HG03045 (cell line): ENCODE data around the gene CDC42EP1.
"Not testable (repeated sequence)": the region's sequence is repeated elsewhere in the genome, so short reads cannot be mapped to it uniquely, and the experiment has no call there.

Experiments used
- ATAC-seq: cut with Tn5 transposase; IDR thresholded peaks from one replicate; pipeline ENCODE4 v1.9.1; 2021; ENCODE audit warnings: mild to moderate bottlenecking, moderate library complexity; ENCODE audit not compliant: unreplicated experiment

Gene CDC42EP1, protein sequence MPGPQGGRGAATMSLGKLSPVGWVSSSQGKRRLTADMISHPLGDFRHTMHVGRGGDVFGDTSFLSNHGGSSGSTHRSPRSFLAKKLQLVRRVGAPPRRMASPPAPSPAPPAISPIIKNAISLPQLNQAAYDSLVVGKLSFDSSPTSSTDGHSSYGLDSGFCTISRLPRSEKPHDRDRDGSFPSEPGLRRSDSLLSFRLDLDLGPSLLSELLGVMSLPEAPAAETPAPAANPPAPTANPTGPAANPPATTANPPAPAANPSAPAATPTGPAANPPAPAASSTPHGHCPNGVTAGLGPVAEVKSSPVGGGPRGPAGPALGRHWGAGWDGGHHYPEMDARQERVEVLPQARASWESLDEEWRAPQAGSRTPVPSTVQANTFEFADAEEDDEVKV

DNA sequence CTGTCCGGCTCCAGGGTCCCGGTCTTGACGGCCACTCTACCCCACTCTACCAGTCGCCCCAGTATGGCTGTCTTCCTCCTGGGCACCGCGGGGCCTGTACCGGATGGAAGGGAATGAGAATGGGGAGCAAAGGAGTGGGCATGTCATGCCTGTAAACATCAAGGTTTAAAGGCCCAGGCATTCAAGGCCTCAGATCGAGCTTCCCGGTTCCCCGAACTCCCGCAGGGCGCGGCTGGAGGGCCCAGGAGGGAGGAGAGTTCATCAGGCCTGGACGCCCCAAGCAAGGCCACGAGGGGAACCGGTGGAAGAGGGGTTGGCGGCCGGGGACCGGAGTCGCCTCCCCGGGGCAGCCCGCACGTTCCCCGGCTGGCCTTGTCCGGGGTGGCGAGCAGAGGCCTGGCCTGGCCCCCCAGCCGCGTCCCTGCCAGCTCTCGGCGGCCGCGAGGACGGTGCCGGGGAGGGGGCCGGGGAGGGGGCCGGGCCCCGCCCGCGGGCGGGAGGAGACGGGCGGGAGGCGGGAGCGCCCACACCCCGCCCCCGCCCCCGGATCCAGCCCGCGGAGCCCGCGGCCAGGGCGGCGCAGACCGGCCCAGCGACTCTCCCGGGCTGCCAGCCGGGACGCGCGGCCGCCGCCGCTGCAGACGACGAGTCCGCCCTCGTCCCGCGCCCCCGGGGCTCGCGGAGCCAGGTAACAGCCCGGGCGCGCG is at the start of gene CDC42EP1:
TSS of gene CDC42EP1 (plus strand) at position 580 of the 707 bp plus-strand sequence. CDS start 5,870 bp downstream, outside the sequence.
- no peak for ATAC-seq

DNA sequence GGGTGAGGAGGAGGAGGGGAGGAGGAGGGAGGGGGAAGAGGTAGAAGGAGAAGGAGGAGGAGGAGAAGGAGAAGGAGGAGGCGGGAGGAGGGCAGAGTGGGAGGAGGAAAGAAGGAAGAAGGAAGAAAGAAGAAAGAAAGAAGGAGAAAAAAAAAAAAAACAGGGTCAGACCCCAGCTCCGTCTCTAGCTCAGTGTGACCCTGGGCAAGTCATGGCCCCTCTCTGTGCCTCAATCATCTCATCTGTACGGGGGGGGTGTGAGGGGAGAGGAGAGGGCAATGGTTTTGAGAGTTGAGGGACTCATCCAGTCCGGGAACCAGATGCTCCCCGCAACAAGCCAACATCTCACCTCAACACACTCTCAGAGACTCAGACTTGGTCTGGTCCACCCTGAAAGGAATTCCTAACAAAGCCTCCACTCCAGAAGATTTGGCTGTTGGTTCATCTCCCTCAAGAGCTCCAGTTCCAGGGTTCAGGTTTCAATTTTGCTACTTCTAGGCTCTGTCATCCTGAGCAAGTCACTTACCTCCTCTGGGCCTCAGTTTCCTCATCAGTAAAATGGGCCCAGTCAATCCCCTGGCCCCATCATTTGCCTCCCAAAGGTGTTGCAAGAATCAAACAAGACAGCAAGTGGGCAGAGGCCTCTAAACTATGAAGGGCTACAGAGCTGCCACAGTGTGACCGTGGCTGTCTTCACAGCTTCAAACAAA is 48.7 kb upstream of the CDC42EP1 start:
- no peak for ATAC-seq

DNA sequence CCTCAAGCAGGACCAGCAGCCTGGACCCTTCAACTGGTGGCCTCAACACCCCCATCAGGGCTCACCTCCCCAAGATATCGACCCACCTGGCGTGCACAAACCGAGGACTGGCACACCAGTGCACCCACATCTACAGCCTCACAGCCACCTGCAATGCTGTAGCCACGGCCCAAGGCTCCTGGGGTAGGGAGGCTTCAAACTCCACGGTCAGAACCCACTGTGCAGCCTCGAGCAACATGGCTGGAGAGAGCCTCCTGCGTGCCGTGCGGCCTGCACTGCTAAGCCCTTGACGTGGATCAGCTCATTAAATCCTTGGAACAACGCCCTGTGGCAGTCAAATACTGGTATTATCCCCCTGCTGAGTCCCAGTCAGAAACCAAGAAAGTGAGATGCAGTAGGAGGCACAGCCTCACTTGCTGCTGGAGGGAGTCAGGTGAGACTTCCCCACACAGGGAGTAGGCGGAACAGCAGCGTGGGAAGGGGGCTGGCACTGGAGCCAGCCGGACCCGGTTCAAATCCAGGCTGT is 45.7 kb upstream of the CDC42EP1 start:
- ATAC-seq: no peak

DNA sequence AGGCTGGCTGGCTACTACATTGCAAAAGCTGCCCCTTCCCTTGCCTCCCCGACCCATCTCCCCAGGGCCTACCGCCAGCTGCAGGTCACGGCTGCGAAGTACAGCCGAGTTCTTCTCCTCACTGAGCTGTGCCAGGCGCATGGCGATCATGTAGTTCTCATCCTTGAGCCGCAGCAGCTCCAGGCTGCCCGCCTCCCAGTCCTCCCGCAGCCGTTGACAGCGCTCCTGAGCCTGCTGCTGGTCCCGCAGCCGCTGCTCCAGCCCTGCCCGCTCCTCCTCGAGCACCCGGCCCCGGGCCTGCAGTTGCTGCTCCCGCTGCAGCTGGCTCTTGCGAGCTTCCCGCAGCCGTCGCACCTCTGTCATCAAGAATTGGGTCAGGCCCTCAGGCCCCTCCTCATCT is 44.4 kb upstream of the CDC42EP1 start:
- ATAC-seq: no peak

DNA sequence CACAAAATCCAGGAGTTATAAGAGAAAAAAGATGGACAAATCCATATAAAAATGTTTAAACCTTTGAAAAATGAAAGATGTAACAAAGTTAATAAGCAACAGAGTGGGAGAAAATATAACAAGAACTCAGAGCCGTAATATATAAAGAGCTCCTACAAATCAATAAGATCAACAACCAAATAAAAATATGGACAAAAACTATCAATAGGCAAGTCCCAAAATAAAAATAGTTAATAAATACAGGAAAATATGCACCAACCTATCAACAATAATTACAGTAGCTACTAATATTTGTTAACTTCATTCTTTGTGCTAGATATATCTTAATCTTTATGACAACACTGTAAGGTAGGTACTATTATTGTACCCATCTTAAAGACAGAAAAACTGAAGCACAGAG is 43.8 kb upstream of the CDC42EP1 start:
- no peak for ATAC-seq

DNA sequence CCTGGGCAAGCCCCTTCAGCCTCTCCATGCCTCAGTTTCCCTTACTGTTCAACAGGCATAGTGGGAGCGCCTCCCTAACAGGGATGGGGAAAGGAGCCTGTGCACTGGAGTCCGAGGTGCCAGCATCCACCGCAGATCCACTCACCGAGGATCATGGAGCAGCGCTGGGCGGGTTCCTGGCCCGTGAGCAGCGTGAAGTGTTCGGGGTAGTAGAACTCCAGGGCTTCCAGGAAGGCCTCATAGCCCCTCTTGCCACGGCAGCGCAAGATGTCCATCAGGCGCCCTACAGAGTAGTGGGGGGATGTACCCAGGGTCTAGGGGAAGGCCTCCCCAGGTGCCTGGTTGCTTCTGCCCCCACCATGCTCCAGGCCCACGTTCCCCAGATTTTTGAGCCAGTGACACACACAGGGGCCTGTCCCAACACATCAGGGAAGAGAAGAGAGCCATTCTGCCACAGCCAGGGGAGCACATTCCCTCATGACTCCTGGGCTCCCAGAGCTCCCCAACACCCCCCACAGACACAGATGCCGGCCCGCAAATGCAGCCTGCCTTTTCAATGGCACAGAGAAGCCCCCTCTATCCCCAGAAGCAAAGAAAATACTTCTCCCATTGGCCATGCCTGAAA is 42.3 kb upstream of the CDC42EP1 start:
- no peak for ATAC-seq

DNA sequence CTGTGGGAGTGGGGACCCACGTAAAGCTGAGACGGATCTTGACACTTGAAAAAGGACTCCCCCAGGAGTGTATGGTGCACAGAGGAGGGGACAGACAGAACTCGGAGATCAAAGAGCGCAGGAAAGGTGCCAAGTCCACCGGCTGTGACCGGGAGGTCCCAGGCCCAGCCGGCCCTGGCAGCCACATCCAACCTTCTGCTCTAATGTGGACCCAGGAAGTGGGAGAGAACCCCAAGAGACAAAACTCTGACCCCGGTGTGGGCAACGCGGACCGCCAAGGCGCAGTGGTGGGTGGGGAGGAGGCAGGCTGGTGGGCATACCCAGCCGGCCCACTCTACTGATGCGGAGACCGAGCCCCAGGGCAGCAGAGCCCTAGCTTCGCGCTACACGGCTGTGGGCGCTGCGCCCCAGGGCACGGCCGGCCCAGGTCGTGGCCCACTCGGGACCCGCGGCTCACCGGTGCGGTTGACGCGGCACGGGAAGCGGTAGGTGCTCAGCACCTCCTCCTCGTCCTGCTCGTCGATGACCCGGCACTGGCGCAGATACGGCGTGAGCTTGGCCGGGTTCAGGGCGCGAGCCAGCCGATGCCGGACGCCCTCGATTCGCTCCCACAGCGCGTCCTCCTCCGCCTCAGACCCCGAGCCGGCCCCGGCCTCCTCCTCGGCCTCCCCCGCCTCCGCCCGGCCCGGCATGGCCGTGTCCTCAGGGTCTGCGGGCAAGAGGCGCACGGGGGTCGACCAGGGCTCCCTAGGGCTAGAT is 41.6 kb upstream of the CDC42EP1 start:
- no peak for ATAC-seq

DNA sequence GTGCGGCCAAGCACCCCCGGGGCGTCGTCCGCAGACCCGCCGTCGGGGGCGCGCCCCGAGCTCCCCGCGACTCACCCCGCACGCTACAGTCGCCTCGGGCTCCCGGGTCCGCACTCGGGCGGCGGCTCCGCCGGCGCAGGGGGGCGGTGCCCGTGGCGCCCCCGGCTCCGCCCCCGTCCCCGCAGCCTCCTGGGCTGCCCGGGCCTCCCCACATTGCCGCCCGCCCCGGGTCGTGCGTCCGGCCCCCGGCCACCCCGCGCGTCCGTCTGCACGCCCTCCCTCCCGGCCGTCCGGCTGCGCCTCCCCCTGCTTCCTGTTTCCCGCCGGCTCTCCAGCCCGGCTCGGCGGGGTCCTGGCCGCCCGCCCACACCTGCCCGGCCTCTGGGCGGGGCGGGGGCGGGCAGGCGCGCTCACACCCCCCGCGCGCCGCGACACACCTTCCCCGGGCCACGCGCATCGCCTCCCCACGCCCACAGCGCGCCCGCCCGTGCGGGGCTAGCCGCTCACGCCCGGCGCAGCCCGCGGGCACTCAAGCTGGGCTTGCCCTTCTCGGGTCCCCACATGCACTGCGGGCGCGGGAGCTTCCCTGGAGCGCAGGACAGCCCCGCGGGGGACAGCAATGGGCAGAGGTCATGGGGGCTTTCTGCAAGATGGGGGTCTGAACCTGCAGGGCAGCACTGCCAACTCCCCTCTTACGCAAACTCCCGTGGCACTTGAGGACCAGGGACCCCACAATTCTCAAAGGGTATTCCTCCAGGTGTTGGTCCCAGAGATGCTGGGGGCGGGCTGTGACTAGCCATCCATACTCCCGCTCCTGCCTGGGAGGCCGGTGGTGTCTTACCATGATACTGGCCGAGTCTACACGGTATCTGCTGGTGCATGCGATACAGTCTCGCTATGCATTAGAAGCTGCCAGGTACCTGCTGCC is 40.7 kb upstream of the CDC42EP1 start, which contains the start of gene CARD10:
TSS of gene CARD10 (minus strand) at position 148 of the 928 bp plus-strand sequence. CDS start 215 bp downstream, outside the sequence.
- no peak for ATAC-seq

DNA sequence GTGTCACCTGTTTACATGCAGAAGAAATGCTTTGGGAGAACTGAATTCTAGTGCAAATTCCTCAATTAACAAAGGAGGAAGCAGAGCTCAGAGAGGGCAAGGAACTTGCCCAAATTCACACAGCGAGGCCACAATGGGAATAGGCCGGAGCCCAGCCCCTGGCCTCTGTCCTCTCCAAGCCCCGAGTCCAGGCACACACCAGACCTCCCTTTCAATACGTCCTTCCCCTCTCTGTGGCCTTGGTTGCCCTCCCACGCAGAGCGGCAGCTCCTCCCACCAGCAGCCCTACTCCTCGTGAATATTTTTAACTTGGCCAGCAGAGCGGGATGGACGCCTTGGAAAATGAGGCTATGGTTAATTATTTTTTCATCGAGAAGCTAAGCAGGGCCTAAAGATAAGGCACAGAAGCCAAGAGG is 39.5 kb upstream of the CDC42EP1 start:
- ATAC-seq: no peak

DNA sequence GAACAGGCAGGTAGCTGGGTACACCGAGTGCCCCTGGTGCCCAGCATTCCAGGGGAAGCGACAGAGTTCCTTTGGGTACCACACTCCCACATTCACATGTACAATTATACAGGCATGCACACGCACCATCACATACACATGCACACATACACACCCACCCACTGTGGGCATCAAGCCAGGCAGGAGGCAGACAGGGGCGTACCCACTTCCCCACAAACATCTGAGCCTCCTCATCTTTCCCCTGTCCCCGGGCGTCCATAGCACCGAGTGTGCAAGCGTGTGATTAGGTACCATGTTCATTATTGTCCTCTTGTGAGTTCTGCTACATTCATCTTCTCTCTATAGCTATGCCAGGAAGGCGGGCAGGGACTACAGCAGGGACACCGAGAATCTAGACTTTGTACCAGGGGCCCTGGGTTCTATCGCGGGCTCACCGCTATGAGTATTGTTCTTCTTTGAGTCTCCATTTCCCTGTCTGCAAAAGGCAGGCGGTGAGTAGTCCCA is 39.0 kb upstream of the CDC42EP1 start:
- no peak for ATAC-seq

DNA sequence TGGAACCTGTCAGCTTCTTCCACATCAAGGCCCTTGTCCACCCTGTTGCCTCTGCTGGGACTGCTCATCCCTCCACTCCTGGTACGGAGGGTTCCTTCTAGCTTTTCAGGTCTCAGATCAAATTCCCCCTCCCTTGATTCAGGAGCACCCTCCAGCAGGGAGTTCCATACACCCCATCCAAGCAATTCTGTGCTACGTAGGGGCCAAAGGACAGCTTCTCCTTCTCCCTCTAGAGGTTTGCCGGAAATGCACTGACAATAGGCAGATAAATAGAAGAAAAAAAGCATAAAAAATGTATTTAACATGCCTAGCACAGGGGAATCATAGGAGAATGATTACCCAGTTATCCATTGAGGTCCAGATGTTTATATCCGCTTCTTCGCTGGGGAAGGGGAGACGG is 37.8 kb upstream of the CDC42EP1 start:
- ATAC-seq: no peak

DNA sequence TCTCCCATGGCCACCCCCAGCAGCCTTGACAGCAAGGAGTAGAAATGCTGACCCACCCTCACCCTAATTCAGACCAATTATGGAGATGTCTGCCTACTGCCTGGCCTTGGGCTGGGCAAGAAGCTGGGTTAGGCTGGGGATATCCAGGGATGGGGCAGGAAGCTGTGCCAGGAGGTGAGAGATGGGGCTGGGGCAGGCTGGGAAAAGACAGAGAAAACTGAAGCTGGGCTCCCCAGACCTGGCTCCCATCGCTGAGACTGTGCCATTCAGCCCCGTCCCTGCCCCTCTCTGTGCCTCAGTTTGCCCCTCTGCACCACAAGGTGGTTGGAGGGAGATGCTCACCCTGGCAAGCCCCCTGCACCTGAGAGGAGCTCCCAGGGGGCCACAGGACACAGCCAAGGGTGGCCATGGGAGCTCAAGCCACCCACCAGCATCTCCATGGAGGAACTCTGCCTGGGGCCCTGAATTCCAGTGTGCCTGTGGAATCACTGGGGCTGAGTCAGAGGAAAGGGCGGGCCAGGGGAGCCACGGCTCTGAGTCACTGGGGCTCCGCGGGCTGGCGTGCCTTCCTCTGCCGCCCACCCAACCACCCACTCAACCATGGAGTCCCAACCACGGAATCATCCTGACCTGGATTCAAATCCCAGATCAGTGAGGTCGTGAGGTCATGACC is 35.1 kb upstream of the CDC42EP1 start:
- ATAC-seq: no peak

DNA sequence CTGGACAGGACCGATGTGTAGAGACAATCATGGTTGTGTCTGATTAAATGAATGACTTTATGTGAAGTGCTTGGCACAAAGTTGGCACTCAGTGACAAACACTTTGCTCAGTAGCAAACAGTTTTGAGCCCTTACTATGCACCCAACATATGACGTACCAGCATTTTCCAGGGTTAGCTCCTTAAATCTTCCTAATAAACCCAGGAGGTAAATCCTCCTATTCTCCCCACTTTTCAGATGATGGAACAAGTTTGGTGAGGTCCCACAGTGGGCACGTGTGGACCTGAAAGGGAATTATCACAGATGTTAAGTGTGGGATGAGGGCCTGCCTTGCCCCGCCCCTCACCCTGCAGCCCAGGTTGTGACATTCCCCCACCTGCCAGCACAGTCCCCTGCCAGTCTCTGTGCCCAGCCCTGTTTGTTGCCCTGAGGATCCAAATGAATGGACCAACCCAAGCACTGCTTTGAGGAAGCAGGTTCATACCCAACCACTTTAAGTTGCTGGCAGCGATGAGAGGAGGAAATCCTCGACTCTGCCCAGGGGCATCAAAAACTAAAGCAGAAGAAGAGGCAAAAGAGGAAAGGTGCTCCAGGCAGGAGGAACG is 34.4 kb upstream of the CDC42EP1 start:
- no peak for ATAC-seq

DNA sequence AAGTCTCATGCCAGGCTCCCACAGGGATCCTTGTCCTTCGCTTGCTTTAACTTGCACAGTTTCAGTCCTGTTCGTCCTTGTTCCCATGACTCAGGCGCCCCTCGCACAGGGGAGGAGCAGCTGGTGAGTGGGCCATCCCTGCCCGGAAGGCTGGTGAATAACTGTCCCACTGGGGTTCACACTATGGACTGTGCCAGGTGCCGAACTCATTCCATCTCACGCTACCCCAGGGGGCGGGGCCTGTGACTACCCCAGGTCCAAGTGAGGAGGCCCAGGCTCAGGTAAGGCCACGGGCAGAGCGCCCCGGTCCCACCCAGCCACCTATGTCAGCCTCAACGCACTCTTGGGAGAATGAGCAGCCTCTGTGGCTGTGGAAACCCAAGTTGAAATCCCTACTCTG is 33.9 kb upstream of the CDC42EP1 start:
- ATAC-seq: no peak

DNA sequence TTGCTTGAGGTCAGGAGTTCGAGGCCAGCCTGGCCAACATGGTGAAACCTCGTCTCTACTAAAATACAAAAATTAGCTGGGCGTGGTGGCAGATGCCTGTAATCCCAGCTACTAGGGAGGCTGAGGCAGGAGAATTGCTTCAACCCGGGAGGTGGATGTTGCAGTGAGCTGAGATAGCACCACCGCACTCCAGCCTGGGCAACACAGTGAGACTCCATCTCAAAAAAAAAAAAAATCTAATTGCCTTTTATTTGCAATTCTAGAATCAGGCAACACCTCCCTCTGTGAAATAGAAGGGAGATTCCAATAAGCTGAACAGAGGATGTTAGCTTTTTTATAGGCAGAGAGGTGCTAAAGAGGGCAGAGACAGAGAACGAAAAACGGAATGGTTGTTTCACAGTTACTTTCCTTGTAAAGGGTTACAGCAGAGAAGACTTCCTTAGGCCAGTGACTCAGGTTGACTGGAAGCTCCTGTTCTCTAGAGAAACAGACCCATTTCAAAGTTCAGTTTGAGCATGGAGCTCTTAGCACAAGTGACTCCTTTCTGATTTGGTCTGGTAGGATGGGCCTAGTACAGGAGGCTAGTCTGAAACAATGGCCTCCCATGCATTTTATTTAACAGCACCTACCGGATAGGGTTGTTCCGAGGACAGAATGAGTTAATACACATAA is 33.1 kb upstream of the CDC42EP1 start:
- ATAC-seq: not testable (repeated sequence)

DNA sequence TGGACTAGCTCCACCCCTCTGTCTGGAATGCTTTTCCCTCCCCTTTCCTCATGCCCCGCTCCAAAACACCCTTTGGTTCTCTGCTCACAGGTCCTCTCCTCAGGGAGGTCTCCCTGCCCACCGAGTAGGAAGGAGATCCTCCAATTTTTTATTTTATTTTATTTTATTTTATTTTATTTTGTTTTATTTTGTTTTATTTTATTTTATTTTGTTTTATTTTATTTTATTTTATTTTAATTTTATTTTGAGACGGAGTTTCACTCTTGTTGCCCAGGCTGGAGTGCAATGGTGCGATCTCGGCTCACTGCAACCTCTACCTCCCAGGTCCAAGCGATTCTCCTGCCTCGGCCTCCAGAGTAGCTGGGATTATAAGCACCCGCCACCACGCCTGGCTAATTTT is 32.3 kb upstream of the CDC42EP1 start:
- not testable (repeated sequence) for ATAC-seq

DNA sequence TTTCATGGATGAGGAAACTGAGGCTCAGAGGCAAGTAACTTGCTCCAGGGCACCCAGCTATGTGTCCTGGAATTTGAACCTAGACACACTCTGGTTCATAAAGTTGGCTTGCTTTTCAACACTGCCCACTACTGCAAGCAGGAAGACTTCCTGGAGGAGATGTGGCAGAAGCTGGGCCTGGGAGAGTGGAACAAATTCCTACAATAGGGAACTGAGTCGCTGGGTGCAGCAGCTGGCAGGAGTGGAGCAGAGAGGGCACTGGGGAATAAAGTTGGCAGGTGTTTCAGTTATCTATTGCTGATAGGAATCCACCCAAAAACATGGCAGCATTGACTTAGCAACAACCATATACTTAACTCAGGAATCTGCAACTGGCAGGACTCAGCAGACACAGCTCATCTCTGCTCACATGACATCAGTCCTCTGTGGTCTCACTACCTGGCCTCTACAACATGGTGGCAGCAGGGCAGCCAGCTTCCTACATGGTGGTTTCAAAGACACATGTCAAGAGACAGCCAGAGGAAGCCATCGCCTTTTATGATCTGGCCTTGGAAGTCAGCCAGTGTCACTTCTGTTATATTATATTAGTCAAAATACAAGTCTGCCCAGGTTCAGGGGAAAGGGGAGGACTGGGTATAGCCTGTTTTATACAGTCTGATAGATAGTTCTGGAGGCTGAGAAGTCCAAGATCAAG is 30.5 kb upstream of the CDC42EP1 start:
- ATAC-seq: no peak
